Right kidney (tissue), 9 donors: ENCODE results near the gene IFT43.

Source experiments
- DNase-seq: peaks from one replicate; pipeline ENCODE4 v3.0.0-alpha.2; 2016
- long read RNA-seq, 8 donors: transcript quantifications; one replicate each; lab custom pipeline, GENCODE V29; 2026

Gene IFT43
- long read RNA-seq, donor 1, transcript IFT43-202 (9 exons, 833 nt): major isoform, 24 of 26 reads
- long read RNA-seq, donor 1, partial matches to known transcripts: 0 of 26 reads
- long read RNA-seq, donor 1, other reads (novel, unspliced or antisense): 0 of 26 reads
- long read RNA-seq, donor 2, transcript IFT43-202 (9 exons, 833 nt): major isoform, 11 of 21 reads
- long read RNA-seq, donor 2, partial matches to known transcripts: 9 of 21 reads
- long read RNA-seq, donor 2, other reads (novel, unspliced or antisense): 0 of 21 reads
- long read RNA-seq, donor 3, transcript IFT43-202 (9 exons, 833 nt): major isoform, 12 of 13 reads
- long read RNA-seq, donor 3, partial matches to known transcripts: 0 of 13 reads
- long read RNA-seq, donor 3, other reads (novel, unspliced or antisense): 0 of 13 reads
- long read RNA-seq, donor 4, transcript IFT43-202 (9 exons, 833 nt): major isoform, 20 of 23 reads
- long read RNA-seq, donor 4, partial matches to known transcripts: 0 of 23 reads
- long read RNA-seq, donor 4, other reads (novel, unspliced or antisense): 0 of 23 reads
- long read RNA-seq, donor 5, transcript IFT43-202 (9 exons, 833 nt): major isoform, 22 of 41 reads
- long read RNA-seq, donor 5, transcript IFT43-212 (4 exons, 848 nt): minor isoform, 5 of 41 reads
- long read RNA-seq, donor 5, partial matches to known transcripts: 13 of 41 reads
- long read RNA-seq, donor 5, other reads (novel, unspliced or antisense): 0 of 41 reads
- long read RNA-seq, donor 6, transcript IFT43-202 (9 exons, 833 nt): major isoform, 15 of 29 reads
- long read RNA-seq, donor 6, partial matches to known transcripts: 12 of 29 reads
- long read RNA-seq, donor 6, other reads (novel, unspliced or antisense): 0 of 29 reads
- long read RNA-seq, donor 7: 0 reads
- long read RNA-seq, donor 8, transcript IFT43-202 (9 exons, 833 nt): major isoform, 15 of 30 reads
- long read RNA-seq, donor 8, partial matches to known transcripts: 12 of 30 reads
- long read RNA-seq, donor 8, other reads (novel, unspliced or antisense): 0 of 30 reads

DNA sequence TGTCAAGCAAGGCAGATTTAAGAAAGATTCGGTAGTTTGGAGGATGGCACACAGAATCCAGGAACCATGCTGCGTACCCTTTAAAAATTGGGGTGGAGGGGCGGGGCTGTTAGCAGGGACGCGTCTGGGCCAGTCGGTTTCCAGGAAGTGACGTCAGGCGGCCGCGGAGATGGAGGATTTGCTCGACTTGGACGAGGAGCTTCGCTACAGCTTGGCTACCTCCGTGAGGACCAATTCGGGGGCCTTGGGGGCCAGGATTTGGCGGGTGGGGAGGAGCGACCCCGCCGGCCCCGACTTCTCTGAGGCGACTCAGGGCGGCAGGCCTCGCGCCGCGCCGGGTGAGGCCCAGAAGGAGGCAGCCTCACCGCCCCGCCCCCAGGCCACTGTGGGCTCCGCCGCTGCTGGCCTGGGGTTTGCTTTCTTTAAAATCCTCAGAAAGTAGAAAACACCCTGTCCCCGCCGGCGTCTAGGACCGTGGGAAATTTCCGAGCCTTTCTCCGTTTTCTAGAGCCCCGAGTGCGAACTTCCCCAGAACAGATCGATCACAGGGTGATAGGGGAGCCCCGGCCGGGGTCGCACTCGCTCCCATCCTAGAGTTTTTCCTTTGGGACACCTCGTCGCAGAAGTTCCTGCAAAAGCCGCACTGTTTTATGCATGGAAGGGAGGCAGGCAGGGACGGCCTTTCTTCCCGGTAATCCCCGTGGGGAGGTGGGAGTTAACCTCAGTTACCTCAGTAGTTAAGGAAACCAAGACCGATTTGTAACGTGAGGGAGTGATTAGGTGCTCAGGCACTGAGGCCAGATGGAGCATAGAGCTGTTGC lies at the start of gene IFT43:
Gene IFT43, plus strand, starts transcription at position 146 of the 821 bp plus-strand sequence. Its CDS starts 24 bp downstream, at position 170.
- DNase-seq: peak; percentile 90

- no peak for DNase-seq
These were observed 46.4 kb upstream of the IFT43 start for GRCh38 chr14:75939200-75939599.

- DNase-seq: no peak
These were observed 44.5 kb upstream of the IFT43 start for GRCh38 chr14:75941030-75941429.

DNA sequence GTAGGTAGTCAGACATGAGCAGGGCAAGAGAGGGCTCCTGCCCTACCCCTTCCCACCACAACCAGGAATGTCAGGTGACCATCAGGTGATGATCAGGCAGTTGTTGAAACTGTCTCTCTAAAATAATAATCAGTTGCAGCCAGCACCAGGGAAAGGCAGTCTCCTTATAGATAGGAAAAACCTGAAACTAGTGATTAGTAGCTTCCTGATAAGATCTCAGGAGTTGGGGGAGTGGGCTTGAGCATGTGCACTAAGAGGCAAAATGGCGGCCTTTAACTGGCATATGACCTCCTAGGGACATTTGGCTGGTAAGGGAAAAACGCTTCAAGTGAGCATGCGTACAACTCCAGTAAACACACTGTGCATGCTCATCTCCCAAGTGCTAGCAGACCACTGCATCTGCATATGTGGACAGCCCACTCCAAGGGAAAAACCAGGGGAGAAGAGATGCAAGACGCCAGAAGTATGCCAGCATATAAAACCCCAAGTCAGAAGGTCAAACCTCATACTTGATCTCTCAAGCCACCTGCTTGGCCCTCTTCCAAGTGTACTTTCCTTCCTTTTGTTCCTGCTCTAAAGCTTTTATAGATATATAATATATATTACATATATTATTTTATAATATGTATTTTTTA lies 40.8 kb upstream of the IFT43 start:
- DNase-seq: no peak

- no peak for DNase-seq
These were observed 38.8 kb upstream of the IFT43 start for GRCh38 chr14:75946785-75947184.

GRCh38 chr14:75952489-75952888 lies 33.1 kb upstream of the IFT43 start:
- no peak for DNase-seq

DNA sequence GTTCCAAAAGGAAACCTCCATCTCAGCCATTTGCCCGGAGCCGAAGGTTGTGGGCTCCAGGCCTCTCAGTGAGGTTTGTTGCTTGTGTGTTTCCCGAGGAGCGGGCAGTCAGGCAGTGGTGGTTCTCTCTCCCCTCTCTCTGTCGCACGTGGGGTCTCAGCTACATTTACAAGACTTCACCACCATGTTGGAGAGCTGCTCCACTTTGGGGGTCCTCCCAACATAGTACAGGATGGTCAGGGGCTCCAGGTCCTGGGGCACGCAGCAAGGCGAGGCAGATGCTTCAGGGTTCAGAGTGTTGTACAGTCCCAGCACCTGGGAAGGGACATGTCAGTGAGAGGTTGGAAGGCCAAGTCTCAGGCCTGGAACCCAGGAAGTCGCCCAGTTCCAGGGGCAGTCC lies 26.5 kb upstream of the IFT43 start:
- no peak for DNase-seq

DNA sequence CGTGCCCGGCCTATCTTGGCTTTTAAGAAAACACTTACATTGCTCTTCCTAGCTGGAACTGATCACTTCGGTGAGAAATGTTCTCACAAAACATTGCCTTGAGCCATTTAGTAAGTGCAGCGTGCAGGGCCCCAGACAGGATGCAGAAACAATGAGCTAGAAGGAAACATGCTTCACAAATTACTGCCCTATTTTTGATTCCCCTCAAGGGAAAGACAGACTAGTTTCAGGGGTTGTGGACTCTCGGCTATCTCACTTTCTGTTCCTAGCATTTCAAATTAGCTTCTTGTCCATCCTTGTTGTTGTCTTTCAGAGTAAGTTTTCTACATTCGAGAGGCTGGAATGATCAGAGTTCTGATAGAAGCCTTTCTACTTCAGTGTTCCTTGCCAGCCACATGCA lies 25.3 kb upstream of the IFT43 start:
- no peak for DNase-seq

DNA sequence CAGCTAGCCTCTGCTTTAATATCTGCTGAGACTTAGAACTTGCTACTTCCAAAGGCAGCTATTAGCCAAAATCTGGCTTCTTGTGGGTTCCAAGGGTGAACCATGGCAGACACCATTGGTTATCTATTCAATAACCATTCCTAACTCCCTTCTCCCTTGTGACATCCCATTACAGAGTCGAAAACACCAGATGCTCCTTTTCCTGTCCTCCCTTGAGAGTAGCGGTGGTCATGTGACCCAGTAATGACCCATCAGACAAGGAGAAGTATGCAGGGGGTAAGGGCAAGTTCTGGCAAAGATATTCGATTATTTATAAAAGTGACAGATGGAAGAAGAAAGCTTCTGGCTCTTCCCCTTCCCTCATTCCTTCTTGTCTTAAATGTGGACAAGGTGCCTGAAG lies 23.9 kb upstream of the IFT43 start:
- DNase-seq: no peak

GRCh38 chr14:75967866-75968265 lies 17.7 kb upstream of the IFT43 start:
- no peak for DNase-seq

DNA sequence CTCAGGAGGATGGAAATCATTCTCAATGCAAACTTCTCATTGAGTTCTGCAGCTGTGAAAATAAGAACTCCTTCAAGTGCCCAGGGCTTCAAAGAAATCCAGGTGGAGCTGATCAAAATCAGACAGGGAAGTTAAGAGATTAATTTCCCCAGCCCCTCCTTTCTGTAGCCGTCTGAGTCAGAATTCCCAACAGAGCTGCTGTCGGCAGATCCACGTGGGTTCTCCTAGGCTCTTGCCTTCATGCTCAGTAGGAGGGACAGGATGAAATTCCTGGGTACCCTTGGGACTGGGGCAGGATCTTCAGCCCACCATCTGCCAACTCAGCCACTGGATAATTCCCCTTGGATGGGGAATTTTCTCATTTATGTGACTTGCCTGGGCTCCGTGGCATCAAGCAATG lies 17.1 kb upstream of the IFT43 start:
- DNase-seq: no peak

DNA sequence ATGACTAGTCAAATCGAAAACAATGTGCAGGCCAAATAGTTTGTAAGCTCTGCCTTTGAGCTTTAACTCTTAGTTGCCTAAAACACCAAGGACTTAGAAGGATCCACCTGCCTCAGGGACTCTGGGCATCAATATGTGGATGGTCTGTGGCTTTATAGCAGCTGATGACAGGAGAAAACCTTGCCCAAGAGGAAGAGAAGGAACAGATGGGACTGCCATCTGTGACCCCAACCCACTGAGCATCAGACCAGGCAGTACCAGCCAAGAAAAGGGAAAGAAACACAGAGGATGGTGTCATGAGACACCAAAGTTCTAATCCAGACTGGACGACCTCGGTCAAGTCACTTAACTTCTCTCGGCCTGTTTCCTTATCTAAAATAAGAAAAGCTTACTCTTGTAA lies 16.4 kb upstream of the IFT43 start:
- DNase-seq: no peak

DNA sequence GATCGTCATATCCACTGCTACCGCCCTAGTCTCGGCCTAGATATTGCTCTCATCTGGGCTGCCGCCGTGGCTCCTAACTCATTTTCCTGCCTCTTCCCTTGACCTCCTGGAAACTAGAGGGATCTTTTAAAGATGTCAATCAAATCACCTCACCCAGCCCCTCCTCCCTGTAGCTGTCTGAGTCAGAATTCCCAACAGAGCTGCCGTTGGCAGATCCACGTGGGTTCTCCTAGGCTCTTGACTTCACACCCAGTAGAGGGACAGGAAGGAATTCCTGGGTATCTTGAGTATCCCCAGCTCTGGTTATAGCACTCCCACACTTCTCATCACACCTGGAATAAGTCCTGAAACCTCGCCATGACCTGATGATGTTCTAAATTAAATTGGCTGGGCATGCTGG lies 15.7 kb upstream of the IFT43 start:
- no peak for DNase-seq

- no peak for DNase-seq
These were observed 14.6 kb upstream of the IFT43 start for GRCh38 chr14:75970989-75971388.

DNA sequence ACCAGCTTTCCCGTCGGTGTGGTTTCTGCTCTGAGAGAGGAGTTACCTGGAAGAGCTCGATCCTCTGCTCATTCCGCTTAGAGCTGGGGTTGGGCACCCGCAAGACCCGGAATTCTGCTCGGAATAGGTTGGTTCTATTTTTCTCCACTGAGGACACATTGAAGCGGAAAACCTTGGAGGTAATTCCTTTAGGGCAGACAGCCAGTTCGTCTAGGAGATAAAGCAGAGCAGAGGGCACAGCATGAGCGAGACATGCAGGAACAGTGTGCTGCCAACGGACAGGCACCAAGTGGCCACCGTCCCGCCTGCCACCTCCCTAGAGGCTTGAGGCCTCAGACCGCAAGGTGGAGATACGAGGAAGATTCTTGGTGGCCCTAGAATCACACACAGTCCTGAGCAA lies 14.1 kb upstream of the IFT43 start:
- no peak for DNase-seq

DNA sequence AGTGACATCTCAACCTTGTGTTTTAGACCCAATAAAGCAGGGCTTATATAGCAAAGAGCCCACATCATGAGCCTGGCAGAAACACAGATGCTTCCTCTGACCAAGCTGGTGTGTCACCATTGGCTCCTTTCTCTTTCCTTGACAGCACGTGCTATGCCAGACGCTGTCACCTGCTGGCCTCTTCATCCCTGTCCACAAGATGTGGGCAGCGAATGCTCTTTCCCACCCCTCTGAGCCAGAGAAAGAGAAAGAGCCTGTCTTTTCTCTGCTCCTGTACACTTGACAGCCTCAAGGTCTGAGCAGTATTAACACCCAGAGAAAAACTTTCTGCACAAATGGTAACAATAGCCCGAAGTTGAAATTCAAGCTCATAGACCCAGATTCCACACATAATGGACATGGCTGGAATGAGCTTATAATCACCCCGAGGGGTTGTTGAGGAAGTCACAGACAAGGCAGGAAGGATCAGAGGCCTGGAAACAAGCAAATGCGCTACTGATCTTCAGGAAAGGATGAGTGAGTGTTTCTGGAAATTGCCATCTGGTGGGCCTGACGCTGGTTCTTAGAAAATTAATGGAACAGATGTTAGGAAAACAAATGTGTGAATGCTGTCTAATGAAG lies 12.7 kb upstream of the IFT43 start:
- no peak for DNase-seq

- no peak for DNase-seq
These were observed 8.6 kb upstream of the IFT43 start for GRCh38 chr14:75976826-75977581.

DNA sequence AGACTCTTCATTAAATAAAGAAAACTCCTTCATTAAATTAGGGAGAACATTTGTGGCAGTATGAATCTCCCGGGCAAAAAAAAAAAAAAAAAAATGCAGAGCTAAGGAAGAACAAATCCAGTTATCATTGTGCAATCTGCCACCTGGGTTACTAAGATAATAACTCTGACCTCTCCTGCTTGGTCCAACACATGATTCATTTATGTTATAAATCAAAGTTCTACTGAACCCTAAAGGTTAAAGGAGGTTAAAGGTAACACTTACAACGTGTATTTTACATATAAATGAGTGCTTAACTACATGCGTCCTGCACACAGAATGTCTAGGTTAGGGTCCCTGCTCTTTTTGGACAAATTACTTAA lies 8.0 kb upstream of the IFT43 start:
- no peak for DNase-seq

GRCh38 chr14:75978249-75978731 lies 7.3 kb upstream of the IFT43 start:
- DNase-seq: no peak

DNA sequence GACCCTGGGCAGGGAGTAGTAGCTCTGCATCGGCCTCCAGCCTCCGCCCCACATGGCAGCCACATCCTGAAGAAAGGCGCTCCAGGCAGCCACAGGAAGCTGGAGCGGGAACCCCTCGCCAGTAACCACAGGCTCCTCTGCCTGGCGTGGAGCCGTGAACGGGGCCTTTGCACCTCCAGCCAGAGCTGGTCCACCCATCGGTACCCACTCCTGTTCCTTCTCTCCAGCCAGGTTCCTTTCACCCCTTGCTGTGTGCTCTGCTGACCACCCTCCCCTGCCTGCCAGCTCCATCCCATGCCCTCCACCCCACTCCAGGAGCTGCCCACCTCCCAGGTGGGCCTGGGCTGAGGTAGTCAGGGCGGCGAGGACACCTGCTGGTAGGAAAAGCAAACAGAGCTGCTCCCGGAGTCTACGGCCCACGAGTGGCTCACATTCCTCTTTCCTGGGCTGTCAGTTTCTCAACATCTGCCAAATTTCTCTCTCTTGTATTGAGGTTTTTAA lies 6.4 kb upstream of the IFT43 start:
- DNase-seq: peak; percentile 37
